Measurements from ENCODE around the gene CADPS. TPM values are rescaled to one million over a fixed set of nuclear protein-coding genes. Genes with fewer than 3 reads are reported as not detected.

Gene CADPS
- total RNA-seq, 1 donor from 2014 or later = 265 TPM

GRCh38 chr3:62724503-62724902 lies 150.7 kb downstream of the CADPS start:
- Mint-ChIP-seq H3K9me3 (ENCODE audit: unreplicated experiment) (no peaks in the 10 kb centered on the region), H3K4me3 (ENCODE audit: unreplicated experiment) (no peak overlapping the region), H3K4me1 (ENCODE audit: low read depth, unreplicated experiment) (peaks cover 38% of the 10 kb centered on the region), H3K27ac (ENCODE audit: unreplicated experiment) (no peak overlapping the region), H3K36me3 (ENCODE audit: unreplicated experiment) (no peaks in the 10 kb centered on the region), H3K27me3 (ENCODE audit: unreplicated experiment) (no peaks in the 10 kb centered on the region)
- no peak for DNase-seq
- TF ChIP-seq CTCF (IDR thresholded peaks at IDR 0.05; ENCODE audit: partially characterized antibody, unreplicated experiment) = no peak

DNA sequence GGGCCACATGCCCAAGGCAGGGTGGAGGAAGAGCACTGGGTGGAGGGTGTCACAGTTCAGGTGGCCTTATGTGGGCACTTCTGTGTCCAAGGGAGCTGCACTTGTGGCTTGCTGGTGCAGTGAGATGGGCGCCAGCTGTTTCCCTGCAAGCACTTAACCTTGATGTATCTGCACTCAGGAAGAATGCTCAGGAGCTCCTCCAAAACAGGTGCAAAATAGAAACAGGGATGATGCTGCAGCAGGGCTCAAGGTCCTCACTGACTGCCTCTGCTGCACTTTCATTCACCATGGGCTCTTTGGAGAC lies 151.3 kb downstream of the CADPS start:
- H3K27ac Mint-ChIP-seq (ENCODE audit: unreplicated experiment) = peak overlapping the region; percentile 68
- no peak for DNase-seq
- no peaks in the 10 kb centered on the region for H3K9me3 Mint-ChIP-seq (ENCODE audit: unreplicated experiment)
- no peaks in the 10 kb centered on the region for H3K36me3 Mint-ChIP-seq (ENCODE audit: unreplicated experiment)
- no peak overlapping the region for H3K4me3 Mint-ChIP-seq (ENCODE audit: unreplicated experiment)
- H3K4me1 Mint-ChIP-seq (ENCODE audit: low read depth, unreplicated experiment) = peaks cover 44% of the 10 kb centered on the region
- H3K27me3 Mint-ChIP-seq (ENCODE audit: unreplicated experiment) = peaks cover 4% of the 10 kb centered on the region
- no peak for TF ChIP-seq CTCF (IDR thresholded peaks at IDR 0.05; ENCODE audit: partially characterized antibody, unreplicated experiment)

DNA sequence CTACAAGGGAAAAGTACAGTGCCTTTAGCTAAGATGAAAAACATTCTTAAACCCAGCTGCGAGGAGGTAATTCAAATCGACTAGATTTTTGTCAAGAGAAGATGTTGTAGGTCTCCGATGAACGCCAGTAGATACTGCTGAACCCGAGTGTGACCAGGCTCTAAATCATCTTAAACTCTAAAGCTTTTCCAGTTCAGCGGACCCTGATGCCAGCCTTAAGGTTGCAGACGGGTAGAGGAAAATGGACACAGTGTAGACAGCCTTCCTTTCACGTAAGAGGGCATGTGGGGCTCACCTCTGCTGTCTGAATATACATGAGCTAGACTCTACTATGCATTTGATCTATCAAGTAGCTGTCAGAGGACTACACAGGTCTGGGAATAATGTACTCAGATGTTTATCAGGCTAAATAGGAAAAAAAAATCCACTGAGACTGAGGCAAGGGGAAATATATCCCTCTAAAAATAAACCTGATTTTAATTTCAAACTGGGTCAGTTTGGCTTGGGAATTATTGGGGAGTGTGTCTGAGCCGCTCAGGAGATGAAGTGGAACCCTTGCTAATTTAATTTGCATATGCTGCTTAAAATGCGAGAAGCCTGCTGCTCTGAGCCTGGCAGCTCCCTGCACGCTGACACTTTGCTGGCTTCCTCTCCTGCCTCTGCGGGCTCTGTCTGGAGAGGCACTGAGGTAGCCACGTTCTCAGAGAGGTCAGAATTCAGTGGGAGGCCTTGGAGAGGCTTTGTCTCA lies 151.9 kb downstream of the CADPS start:
- Mint-ChIP-seq H3K27me3 (ENCODE audit: unreplicated experiment) (peaks cover 4% of the 10 kb centered on the region), H3K36me3 (ENCODE audit: unreplicated experiment) (no peaks in the 10 kb centered on the region), H3K27ac (ENCODE audit: unreplicated experiment) (peak overlapping the region; percentile 68), H3K4me1 (ENCODE audit: low read depth, unreplicated experiment) (peaks cover 49% of the 10 kb centered on the region), H3K4me3 (ENCODE audit: unreplicated experiment) (peak overlapping the region; percentile 34), H3K9me3 (ENCODE audit: unreplicated experiment) (peaks cover 3% of the 10 kb centered on the region)
- DNase-seq = peak; percentile 44
- TF ChIP-seq CTCF (IDR thresholded peaks at IDR 0.05; ENCODE audit: partially characterized antibody, unreplicated experiment) = no peak

DNA sequence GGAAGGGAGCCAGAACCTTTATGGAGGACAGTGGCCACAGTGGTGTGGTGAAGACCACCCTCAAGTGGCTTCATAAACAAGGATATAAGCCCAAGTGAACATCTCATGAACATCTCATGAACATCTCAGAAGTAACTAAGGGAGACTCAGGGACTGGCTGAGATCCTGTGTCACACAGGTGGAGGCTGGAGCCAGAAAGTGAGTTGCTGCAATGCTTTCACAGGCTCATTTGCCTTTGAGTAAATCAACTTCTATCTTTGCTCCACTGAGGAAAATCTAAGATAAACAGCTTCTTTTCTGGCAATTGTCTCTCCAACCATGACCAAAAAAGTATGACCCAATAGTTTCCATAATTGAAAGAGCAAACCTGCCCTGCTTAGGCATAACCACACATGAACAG lies 152.9 kb downstream of the CADPS start:
- Mint-ChIP-seq H3K4me3 (ENCODE audit: unreplicated experiment) (no peak overlapping the region), H3K4me1 (ENCODE audit: low read depth, unreplicated experiment) (peaks cover 58% of the 10 kb centered on the region), H3K27me3 (ENCODE audit: unreplicated experiment) (peaks cover 4% of the 10 kb centered on the region), H3K9me3 (ENCODE audit: unreplicated experiment) (peaks cover 3% of the 10 kb centered on the region), H3K27ac (ENCODE audit: unreplicated experiment) (no peak overlapping the region), H3K36me3 (ENCODE audit: unreplicated experiment) (no peaks in the 10 kb centered on the region)
- no peak for TF ChIP-seq CTCF (IDR thresholded peaks at IDR 0.05; ENCODE audit: partially characterized antibody, unreplicated experiment)
- DNase-seq = no peak

GRCh38 chr3:62718515-62719320 lies 156.5 kb downstream of the CADPS start:
- H3K9me3 Mint-ChIP-seq (ENCODE audit: unreplicated experiment) = peaks cover 3% of the 10 kb centered on the region
- TF ChIP-seq CTCF (IDR thresholded peaks at IDR 0.05; ENCODE audit: partially characterized antibody, unreplicated experiment) = no peak
- H3K27me3 Mint-ChIP-seq (ENCODE audit: unreplicated experiment) = peaks cover 4% of the 10 kb centered on the region
- peak; percentile 58 for DNase-seq
- H3K4me1 Mint-ChIP-seq (ENCODE audit: low read depth, unreplicated experiment) = peaks cover 48% of the 10 kb centered on the region
- H3K36me3 Mint-ChIP-seq (ENCODE audit: unreplicated experiment) = no peaks in the 10 kb centered on the region
- peak overlapping the region; percentile 79 for H3K4me3 Mint-ChIP-seq (ENCODE audit: unreplicated experiment)
- peak overlapping the region; percentile 90 for H3K27ac Mint-ChIP-seq (ENCODE audit: unreplicated experiment)

Data from glutamatergic neuron (in vitro differentiated cells).